Liver (tissue), 9 donors: ENCODE data around the gene SH3PXD2B. TPM values are rescaled to one million over a fixed set of nuclear protein-coding genes. Genes with fewer than 3 reads are reported as not detected.
"Not testable (repeated sequence)": the region's sequence is repeated elsewhere in the genome, so short reads cannot be mapped to it uniquely, and the experiment has no call there.

Experiments
- DNase-seq: peaks from one replicate; pipeline ENCODE4 v3.0.0-alpha.2; 2017; ENCODE audit warnings: low spot score
- H3K27ac ChIP-seq, 2 donors: one replicate each; pipeline ENCODE4 v1.7.0; 2013; ENCODE audit warnings: inconsistent platforms in 2 of 2, low read length in 2 of 2, control low read depth in 1 of 2, low read depth in 1 of 2, mild to moderate bottlenecking in 1 of 2
- H3K27me3 ChIP-seq, 4 donors: one replicate each; pipeline versions ENCODE4 v1.6.1 to v1.7.0; 2013; ENCODE audit warnings: low read length in 3 of 4, inconsistent platforms in 1 of 4, mild to moderate bottlenecking in 1 of 4, moderate library complexity in 1 of 4; ENCODE audit not compliant: control insufficient read depth in 4 of 4, insufficient read depth in 4 of 4
- H3K36me3 ChIP-seq, 4 donors: one replicate each; pipeline versions ENCODE4 v1.6.1 to v1.7.0; 2013; ENCODE audit warnings: low read length in 3 of 4, mild to moderate bottlenecking in 3 of 4, low read depth in 1 of 4, moderate library complexity in 1 of 4; ENCODE audit not compliant: control insufficient read depth in 4 of 4, insufficient read depth in 3 of 4
- H3K4me1 ChIP-seq, 4 donors: one replicate each; pipeline versions ENCODE4 v1.6.1 to v1.7.0; 2013; ENCODE audit warnings: low read length in 3 of 4, mild to moderate bottlenecking in 3 of 4, moderate library complexity in 1 of 4; ENCODE audit not compliant: control insufficient read depth in 4 of 4, insufficient read depth in 4 of 4
- H3K4me3 ChIP-seq, 3 donors: one replicate each; pipeline versions ENCODE4 v1.6.1 to v1.7.0; 2013; ENCODE audit warnings: low read length in 3 of 3, control low read depth in 1 of 3, low read depth in 1 of 3, mild to moderate bottlenecking in 1 of 3
- H3K9ac ChIP-seq, 2 donors: one replicate each; pipeline ENCODE4 v1.7.0; 2013; ENCODE audit warnings: low read length in 2 of 2, mild to moderate bottlenecking in 2 of 2, moderate library complexity in 2 of 2, control low read depth in 1 of 2, low read depth in 1 of 2
- H3K9me3 ChIP-seq, 4 donors: one replicate each; pipeline versions ENCODE4 v1.6.1 to v1.7.0; 2013; ENCODE audit warnings: low read length in 3 of 4; ENCODE audit not compliant: control insufficient read depth in 4 of 4
- ATF3 ChIP-seq: IDR thresholded peaks from 2 replicates; pipeline ENCODE4 v1.6.1; 2016; ENCODE audit warnings: antibody characterized with exemption
- EGR1 ChIP-seq, 2 donors: IDR thresholded peaks; 2 replicates each; pipeline ENCODE4 v1.6.1; 2016 to 2018; ENCODE audit warnings: antibody characterized with exemption in 2 of 2, low read depth in 2 of 2
- GABPA ChIP-seq, 2 donors: IDR thresholded peaks in 1 of 2; conservative IDR thresholded peaks in 1 of 2; 2 replicates each; pipeline ENCODE4 v1.6.1; 2016; ENCODE audit warnings: antibody characterized with exemption in 2 of 2, mild to moderate bottlenecking in 1 of 2, moderate library complexity in 1 of 2
- HNF4A ChIP-seq, 2 donors: conservative IDR thresholded peaks; 2 replicates each; pipeline ENCODE4 v1.6.1; 2016; ENCODE audit warnings: antibody characterized with exemption in 2 of 2, mild to moderate bottlenecking in 2 of 2
- MAX ChIP-seq: IDR thresholded peaks from 2 replicates; pipeline ENCODE4 v1.6.1; 2016; ENCODE audit warnings: antibody characterized with exemption
- NR2F2 ChIP-seq: IDR thresholded peaks from 2 replicates; pipeline ENCODE4 v1.6.1; 2016; ENCODE audit warnings: antibody characterized with exemption
- RAD21 ChIP-seq, 2 donors: IDR thresholded peaks; 2 replicates each; pipeline ENCODE4 v1.6.1; 2016; ENCODE audit warnings: antibody characterized with exemption in 2 of 2, mild to moderate bottlenecking in 2 of 2
- RXRA ChIP-seq, 2 donors: IDR thresholded peaks; 2 replicates each; pipeline ENCODE4 v1.6.1; 2017 to 2018; ENCODE audit warnings: antibody characterized with exemption in 2 of 2, mild to moderate bottlenecking in 1 of 2
- YY1 ChIP-seq: IDR thresholded peaks from 2 replicates; pipeline ENCODE4 v1.6.1; 2016; ENCODE audit warnings: antibody characterized with exemption, mild to moderate bottlenecking
- WGBS: extraction: QIAGEN DNeasy Blood & Tissue Kit; methylation state at CpG from one replicate; pipeline ENCODE4 v1.1.7; 2013; 5-methylcytosine and 5-hydroxymethylcytosine counted together
- polyA plus RNA-seq, 2 donors: library from polyadenylated mRNA; stranded (reverse) in 1 of 2; unstranded in 1 of 2; fragments of 200-250 nt in 1 of 2; fragments of >200 nt in 1 of 2; fragmentation: Nextera tagmentation in 1 of 2; extraction: Ambion mirVana in 1 of 2; gene quantifications; one replicate each; pipeline versions ENCODE4 v1.2.1 to v1.2.3, GENCODE V29; 2013 to 2015
- total RNA-seq, 2 donors: library from RNA; depleted of rRNA; stranded (reverse); fragments of >200 nt; gene quantifications; one replicate each; pipeline ENCODE4 v1.2.3, GENCODE V29; 2014
- TF ChIP-seq, protein P1 (sequence below): fragments of 150-350 bp; IDR thresholded peaks from 2 replicates; pipeline ENCODE4 v1.5.1; 2017; ENCODE audit warnings: improper control_type of control experiment, low read depth, low read length; ENCODE audit not compliant: missing input control
- TF ChIP-seq, protein P2 (sequence below): IDR thresholded peaks from 2 replicates; pipeline ENCODE4 v1.6.1; 2016; ENCODE audit warnings: antibody characterized with exemption
- donor health status: healthy.
- donor health status: healthy.
- donor health status: healthy.
- donor health status: healthy.
- donor health status: healthy.

SH3PXD2B gene
- total and polyA plus RNA-seq, 4 donors, result 1.1 to 3.3 (median 2.2) TPM

DNA sequence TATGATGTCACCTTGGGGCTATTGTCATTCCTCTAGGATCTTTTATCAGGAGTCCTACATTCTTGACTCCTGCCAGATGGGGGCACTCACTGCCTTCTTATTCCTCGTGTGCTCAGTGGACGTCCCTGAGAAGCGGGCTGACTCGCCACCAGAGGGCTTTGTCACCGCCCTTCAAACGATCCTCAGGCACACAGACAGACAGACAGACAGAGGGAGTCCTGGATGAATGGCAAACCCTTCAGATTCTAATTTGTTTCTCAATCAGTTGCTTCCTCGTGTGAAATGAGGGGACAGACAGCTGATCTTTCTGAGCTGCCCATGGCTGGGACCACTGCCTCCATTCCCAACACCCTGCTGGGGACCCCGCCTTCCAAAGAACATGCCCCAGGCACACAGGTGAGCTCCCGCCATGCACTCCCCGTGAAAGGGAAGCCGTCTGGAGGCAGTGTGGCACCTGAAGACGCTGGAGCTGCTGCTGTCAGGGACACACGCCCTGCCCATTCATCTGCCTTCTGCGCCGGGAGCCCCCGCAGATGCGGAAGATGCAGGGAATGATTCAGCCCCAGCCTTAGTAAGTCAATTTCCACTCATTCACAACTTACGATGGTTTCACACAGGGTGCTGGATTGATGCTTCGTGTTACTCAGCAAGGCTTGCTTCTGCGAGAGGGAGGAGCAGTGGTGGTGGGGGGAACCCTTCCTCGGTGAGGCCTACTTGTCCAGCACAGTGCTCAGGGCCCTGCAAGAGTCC lies 24.9 kb upstream of the SH3PXD2B start:
- Histone ChIP-seq H3K9ac (no peak overlapping the region), H3K27ac (peak overlapping the region in 1 of 2 donors; percentile 6), H3K36me3 (no peaks in the 10 kb centered on the region), H3K4me3 (no peak overlapping the region), H3K9me3 (peaks cover 0 to 2% (median 0%) of the 10 kb centered on the region in 4 donors), H3K27me3 (no peaks in the 10 kb centered on the region), H3K4me1 (peaks cover 0 to 3% (median 2%) of the 10 kb centered on the region in 4 donors)
- DNase-seq, result peak; percentile 66
- TF ChIP-seq RXRA (IDR thresholded peaks at IDR 0.05) (peak in 1 of 2 donors; percentile 38), RAD21 (IDR thresholded peaks at IDR 0.05) (peak; percentile 91 to 97), EGR1 (IDR thresholded peaks at IDR 0.05; ENCODE audit: low read depth in 2 of 2) (no peak), HNF4A (conservative IDR thresholded peaks at IDR 0.05) (peak; percentile 15 to 33), YY1 (no peak)
- TF ChIP-seq, protein P1, sequence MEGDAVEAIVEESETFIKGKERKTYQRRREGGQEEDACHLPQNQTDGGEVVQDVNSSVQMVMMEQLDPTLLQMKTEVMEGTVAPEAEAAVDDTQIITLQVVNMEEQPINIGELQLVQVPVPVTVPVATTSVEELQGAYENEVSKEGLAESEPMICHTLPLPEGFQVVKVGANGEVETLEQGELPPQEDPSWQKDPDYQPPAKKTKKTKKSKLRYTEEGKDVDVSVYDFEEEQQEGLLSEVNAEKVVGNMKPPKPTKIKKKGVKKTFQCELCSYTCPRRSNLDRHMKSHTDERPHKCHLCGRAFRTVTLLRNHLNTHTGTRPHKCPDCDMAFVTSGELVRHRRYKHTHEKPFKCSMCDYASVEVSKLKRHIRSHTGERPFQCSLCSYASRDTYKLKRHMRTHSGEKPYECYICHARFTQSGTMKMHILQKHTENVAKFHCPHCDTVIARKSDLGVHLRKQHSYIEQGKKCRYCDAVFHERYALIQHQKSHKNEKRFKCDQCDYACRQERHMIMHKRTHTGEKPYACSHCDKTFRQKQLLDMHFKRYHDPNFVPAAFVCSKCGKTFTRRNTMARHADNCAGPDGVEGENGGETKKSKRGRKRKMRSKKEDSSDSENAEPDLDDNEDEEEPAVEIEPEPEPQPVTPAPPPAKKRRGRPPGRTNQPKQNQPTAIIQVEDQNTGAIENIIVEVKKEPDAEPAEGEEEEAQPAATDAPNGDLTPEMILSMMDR, result peak; percentile 97
- 52% methylated on average over 21 of the region's 21 CpGs for WGBS

GRCh38 chr5:172478695-172479033 lies 24.3 kb upstream of the SH3PXD2B start:
- not testable (repeated sequence) for H3K9ac ChIP-seq, H3K36me3 ChIP-seq, H3K27me3 ChIP-seq, DNase-seq, H3K9me3 ChIP-seq, H3K27ac ChIP-seq, H3K4me3 ChIP-seq, H3K4me1 ChIP-seq
- 37% methylated on average over 3 of the region's 3 CpGs for WGBS

DNA sequence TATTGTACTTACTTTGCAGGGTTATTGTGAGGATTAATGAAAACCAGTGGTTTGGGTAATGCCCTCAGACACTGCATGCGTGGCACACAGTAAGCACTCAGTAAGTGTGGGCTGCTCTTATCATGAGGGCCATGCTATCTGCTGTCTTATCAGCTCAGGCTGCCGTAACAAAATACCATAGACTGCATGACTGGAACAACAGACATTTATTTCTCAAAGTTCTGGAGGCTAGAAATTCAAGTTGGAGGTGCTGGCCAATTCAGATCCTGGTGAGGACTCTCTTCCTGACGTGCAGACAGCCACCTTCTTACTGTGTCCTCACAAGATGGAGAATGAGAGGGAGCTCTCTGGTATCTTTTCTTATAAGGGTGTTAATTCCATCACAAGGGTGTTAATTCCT lies 23.9 kb upstream of the SH3PXD2B start:
- no peak for DNase-seq
- H3K9ac ChIP-seq, result no peak overlapping the region
- H3K4me1 ChIP-seq, result peaks cover 0 to 3% (median 2%) of the 10 kb centered on the region in 4 donors
- TF ChIP-seq NR2F2 (no peak), MAX (no peak), GABPA (IDR thresholded peaks at IDR 0.05 in 1 of 2, conservative IDR thresholded peaks at IDR 0.05 in 1 of 2) (no peak), RAD21 (IDR thresholded peaks at IDR 0.05) (no peak), HNF4A (conservative IDR thresholded peaks at IDR 0.05) (no peak), ATF3 (no peak)
- TF ChIP-seq, protein P2, sequence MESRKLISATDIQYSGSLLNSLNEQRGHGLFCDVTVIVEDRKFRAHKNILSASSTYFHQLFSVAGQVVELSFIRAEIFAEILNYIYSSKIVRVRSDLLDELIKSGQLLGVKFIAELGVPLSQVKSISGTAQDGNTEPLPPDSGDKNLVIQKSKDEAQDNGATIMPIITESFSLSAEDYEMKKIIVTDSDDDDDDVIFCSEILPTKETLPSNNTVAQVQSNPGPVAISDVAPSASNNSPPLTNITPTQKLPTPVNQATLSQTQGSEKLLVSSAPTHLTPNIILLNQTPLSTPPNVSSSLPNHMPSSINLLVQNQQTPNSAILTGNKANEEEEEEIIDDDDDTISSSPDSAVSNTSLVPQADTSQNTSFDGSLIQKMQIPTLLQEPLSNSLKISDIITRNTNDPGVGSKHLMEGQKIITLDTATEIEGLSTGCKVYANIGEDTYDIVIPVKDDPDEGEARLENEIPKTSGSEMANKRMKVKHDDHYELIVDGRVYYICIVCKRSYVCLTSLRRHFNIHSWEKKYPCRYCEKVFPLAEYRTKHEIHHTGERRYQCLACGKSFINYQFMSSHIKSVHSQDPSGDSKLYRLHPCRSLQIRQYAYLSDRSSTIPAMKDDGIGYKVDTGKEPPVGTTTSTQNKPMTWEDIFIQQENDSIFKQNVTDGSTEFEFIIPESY, result no peak
- no peak overlapping the region for H3K4me3 ChIP-seq
- no peak overlapping the region for H3K27ac ChIP-seq
- no peaks in the 10 kb centered on the region for H3K36me3 ChIP-seq
- peaks cover 0 to under 1% (median 0%) of the 10 kb centered on the region in 4 donors for H3K9me3 ChIP-seq
- 74% methylated on average over 3 of the region's 3 CpGs for WGBS
- H3K27me3 ChIP-seq, result no peaks in the 10 kb centered on the region
